Right lobe of liver (tissue), 6 donors: ENCODE measurements around the gene CD4. TPM values are rescaled to one million over a fixed set of nuclear protein-coding genes. Genes with fewer than 3 reads are reported as not detected.
"Not testable (repeated sequence)": the region's sequence is repeated elsewhere in the genome, so short reads cannot be mapped to it uniquely, and the experiment has no call there.

Experiments
- ATAC-seq, 4 donors: fragments of 200-7000 bp; cut with Tn5 transposase; one replicate each; pipeline ENCODE4 v1.9.1; 2020; ENCODE audit warnings: mild to moderate bottlenecking in 4 of 4, moderate library complexity in 4 of 4
- DNase-seq, 3 donors: peaks; one replicate each; pipeline ENCODE4 v3.0.0-alpha.2; 2020
- H3K27ac ChIP-seq, 3 donors: fragments of 200-600 bp; one replicate each; pipeline ENCODE4 v1.8.0; 2022
- H3K27me3 ChIP-seq, 2 donors: fragments of 200-600 bp; one replicate each; pipeline ENCODE4 v1.8.0; 2022
- H3K36me3 ChIP-seq, 4 donors: fragments of 200-600 bp; sonication (generic) in 1 of 4; one replicate each; pipeline versions ENCODE4 v1.5.1 to v1.8.0; 2017 to 2022; ENCODE audit warnings: control low read depth in 1 of 4
- H3K4me1 ChIP-seq, 4 donors: fragments of 200-600 bp; sonication (generic) in 1 of 4; one replicate each; pipeline versions ENCODE4 v1.5.1 to v1.8.0; 2017 to 2022; ENCODE audit warnings: control low read depth in 1 of 4
- H3K4me3 ChIP-seq, 3 donors: fragments of 200-600 bp; one replicate each; pipeline ENCODE4 v1.8.0; 2022
- H3K9me3 ChIP-seq, 4 donors: fragments of 200-600 bp; sonication (generic) in 1 of 4; one replicate each; pipeline versions ENCODE4 v1.5.1 to v1.8.0; 2017 to 2022; ENCODE audit warnings: control low read depth in 1 of 4
- POLR2A ChIP-seq: fragments of 450-650 bp; IDR thresholded peaks from one replicate; pipeline ENCODE4 v1.6.1; 2017; ENCODE audit warnings: antibody characterized with exemption, mild to moderate bottlenecking
- WGBS: methylation state at CpG from one replicate; pipeline ENCODE4 v1.1.6; 2018; ENCODE audit warnings: low coverage, low lambda C conversion rate; ENCODE audit not compliant: insufficient coverage; ENCODE audit errors: missing lambda C conversion rate; 5-methylcytosine and 5-hydroxymethylcytosine counted together
- intact Hi-C, 2 donors: fragments of 100-400 bp; cut with DNase I; formaldehyde crosslinking; loops; one replicate each; pipeline versions ENCODE4 v1.11.2 to v1.14.1; 2022
- total RNA-seq, 6 experiments: library from RNA; depleted of rRNA in 2 of 6; stranded (reverse); fragments of >200 nt in 2 of 6; fragmentation: NEBNext Ultra II Directional in 3 of 6; extraction: Animal tissue kit (Norgen Biotek cat#: 25700) in 3 of 6; gene quantifications; one replicate each; pipeline versions ENCODE4 v1.1.0 to v1.2.4, GENCODE V29; 2016 to 2023
- TF ChIP-seq, protein P1 (sequence below), 4 donors: fragments of 200-600 bp in 3 of 4; fragments of 450-650 bp in 1 of 4; IDR thresholded peaks; one replicate each; pipeline versions ENCODE4 v1.5.1 to v1.8.0; 2016 to 2022; ENCODE audit warnings: antibody characterized with exemption in 4 of 4, mild to moderate bottlenecking in 2 of 4
- donor health status: DM: no; HTN: yes; CAD: no.
- donor health status: DM: no; HTN: no; CAD: no.
- donor health status: DM: no; HTN: no; CAD: no.
- donor health status: DM: no; HTN: yes; CAD: no.
- donor health status: DM: no; HTN: yes; CAD: no.

The CD4 gene
- total RNA-seq, 6 experiments from 2014 or later: 10.0 to 41.6 (median 28.1) TPM

DNA sequence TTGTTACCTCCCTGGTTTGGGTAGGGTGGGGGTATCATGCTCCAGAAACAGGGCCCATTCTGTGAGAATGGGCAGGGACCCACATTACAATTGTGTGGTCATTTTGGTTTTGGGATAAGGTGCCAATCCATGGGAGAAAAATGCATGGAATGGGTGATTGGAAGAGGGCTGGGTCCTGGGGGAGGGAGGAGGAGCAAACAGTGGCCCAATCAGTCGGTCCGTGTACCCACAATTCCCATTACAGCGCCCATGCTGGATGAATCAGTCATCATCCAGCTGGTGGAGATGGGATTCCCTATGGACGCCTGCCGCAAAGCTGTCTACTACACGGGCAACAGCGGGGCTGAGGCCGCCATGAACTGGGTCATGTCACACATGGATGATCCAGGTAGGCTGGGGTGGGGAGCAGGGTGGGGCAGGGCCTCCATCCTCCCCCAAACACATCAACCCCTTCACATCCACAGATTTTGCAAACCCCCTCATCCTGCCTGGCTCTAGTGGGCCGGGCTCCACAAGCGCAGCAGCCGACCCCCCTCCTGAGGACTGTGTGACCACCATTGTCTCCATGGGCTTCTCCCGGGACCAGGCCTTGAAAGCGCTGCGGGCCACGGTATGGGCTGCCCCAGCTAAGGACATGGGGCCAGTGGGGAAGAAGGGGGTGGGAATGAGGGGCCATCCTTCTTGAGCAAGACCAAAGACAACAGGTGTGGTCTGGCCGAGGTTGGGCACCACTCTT, 74.4 kb downstream of the CD4 start:
- TF ChIP-seq, protein P1, sequence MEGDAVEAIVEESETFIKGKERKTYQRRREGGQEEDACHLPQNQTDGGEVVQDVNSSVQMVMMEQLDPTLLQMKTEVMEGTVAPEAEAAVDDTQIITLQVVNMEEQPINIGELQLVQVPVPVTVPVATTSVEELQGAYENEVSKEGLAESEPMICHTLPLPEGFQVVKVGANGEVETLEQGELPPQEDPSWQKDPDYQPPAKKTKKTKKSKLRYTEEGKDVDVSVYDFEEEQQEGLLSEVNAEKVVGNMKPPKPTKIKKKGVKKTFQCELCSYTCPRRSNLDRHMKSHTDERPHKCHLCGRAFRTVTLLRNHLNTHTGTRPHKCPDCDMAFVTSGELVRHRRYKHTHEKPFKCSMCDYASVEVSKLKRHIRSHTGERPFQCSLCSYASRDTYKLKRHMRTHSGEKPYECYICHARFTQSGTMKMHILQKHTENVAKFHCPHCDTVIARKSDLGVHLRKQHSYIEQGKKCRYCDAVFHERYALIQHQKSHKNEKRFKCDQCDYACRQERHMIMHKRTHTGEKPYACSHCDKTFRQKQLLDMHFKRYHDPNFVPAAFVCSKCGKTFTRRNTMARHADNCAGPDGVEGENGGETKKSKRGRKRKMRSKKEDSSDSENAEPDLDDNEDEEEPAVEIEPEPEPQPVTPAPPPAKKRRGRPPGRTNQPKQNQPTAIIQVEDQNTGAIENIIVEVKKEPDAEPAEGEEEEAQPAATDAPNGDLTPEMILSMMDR (IDR thresholded peaks at IDR 0.05): no peak
- no peak for TF ChIP-seq POLR2A
- 94% methylated on average over 5 of the region's 16 CpGs for WGBS
- Histone ChIP-seq H3K27ac (no peak overlapping the region), H3K4me1 (peaks cover 0 to 12% (median 5%) of the 10 kb centered on the region in 4 donors), H3K27me3 (no peaks in the 10 kb centered on the region), H3K36me3 (peaks cover 0 to 39% (median 19%) of the 10 kb centered on the region in 4 donors), H3K9me3 (no peaks in the 10 kb centered on the region), H3K4me3 (no peak overlapping the region)
- intact Hi-C loops: no loop called here
- DNase-seq (peak in 2 of 3 donors; percentile 15 to 50), ATAC-seq (no peak)

DNA sequence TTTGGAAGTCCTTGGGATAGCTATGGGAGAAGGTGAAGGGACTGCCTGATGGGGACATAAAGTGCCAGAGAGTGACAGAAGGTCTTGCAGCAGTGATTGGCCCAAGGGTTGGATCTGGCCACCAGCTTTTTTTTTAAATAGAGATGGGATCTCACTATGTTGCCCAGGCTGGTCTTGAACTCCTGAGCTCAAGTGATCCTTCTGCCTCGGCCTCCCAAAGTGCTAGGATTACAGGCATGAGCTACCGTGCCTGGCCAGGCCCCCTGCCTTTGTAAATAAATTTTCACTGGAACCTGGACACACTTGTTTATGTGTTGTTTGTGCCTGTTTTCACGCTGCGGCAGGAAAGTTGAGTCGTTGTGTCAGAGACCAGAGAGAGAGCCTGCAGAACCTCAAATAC, 76.0 kb downstream of the CD4 start:
- H3K4me3 ChIP-seq, H3K9me3 ChIP-seq, ATAC-seq, intact Hi-C loops, H3K27ac ChIP-seq, H3K27me3 ChIP-seq: not testable (repeated sequence)
- Histone ChIP-seq H3K36me3 (peaks cover 0 to 36% (median 19%) of the 10 kb centered on the region in 4 donors), H3K4me1 (peaks cover 0 to 21% (median 10%) of the 10 kb centered on the region in 4 donors)
- 97% methylated on average over 4 of the region's 5 CpGs for WGBS
- DNase-seq: peak in 2 of 3 donors; percentile 13 to 30

DNA sequence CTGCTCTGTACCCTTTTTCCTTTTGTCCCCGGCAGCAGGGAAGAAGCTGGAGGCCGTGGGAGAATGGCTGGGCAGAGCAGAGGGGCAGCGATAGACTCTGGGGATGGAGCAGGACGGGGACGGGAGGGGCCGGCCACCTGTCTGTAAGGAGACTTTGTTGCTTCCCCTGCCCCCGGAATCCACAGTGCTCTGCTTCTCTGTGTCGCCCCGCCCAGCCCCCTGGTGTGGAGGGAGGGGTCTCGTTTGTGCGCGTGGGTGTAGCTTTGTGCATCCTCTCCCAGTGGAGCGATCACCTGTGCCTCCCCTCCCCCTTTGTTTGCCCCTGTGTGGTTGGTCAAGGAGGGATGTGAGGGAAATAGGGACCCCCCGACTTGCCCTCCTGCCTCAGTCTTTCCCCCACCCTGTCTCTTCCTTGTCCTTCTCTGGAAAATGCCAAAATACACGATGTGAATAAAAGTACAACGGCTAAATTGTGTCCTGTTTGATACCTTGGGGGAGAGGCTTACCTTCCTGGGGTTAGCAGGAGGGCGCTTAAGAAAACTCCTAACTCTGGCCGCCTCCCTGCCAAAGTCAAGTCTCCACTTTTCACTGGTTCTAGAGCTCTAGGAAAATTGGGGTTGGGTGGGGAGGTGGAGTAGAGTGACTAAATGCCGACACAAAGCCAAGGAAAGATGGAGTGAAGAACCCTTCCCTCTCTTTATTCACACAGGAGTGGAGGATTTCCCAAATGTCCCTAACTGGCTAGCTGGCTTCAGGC, 77.0 kb downstream of the CD4 start:
- ATAC-seq (no peak), DNase-seq (peak in 1 of 3 donors; percentile 36)
- intact Hi-C loops: no loop called here
- Histone ChIP-seq H3K4me3 (peak overlapping the region in 2 of 3 donors; percentile 93 to 96), H3K4me1 (peaks cover 0 to 24% (median 10%) of the 10 kb centered on the region in 4 donors), H3K27ac (peak overlapping the region; percentile 67 to 97 (median 93)), H3K36me3 (peaks cover 0 to 36% (median 18%) of the 10 kb centered on the region in 4 donors), H3K27me3 (no peaks in the 10 kb centered on the region), H3K9me3 (no peaks in the 10 kb centered on the region)
- 61% methylated on average over 11 of the region's 19 CpGs for WGBS
- no peak for TF ChIP-seq POLR2A
- TF ChIP-seq, protein P1 (IDR thresholded peaks at IDR 0.05): no peak

DNA sequence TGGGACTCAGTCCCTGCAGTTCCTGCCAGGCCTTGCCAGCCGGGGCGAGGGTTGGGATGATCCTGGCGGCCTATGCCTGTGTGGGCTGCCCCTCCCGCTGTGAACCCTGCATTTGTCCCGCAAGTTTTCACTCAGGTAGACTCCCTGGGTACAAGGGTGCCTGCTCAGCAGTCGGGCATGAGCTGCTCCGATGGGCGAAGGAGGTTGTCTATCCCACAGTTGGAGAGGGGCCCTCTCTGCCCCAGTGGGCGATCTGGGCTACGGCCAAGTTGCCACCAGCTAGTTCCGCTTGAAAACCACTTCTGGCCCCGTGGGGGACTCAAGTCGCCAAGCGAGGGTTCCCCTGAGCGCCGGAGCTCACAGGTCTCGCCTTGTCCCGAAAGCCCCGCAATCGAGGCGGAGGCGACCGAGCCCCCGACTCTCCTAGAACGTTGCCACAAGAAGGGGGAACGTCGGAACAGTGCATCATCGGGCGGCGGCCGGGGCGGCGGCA, 77.6 kb downstream of the CD4 start:
- peak; percentile 71 to 86 (median 86) for DNase-seq
- Histone ChIP-seq H3K27me3 (no peaks in the 10 kb centered on the region), H3K36me3 (peaks cover 0 to 32% (median 15%) of the 10 kb centered on the region in 4 donors), H3K9me3 (no peaks in the 10 kb centered on the region), H3K27ac (peak overlapping the region; percentile 67 to 97 (median 93)), H3K4me1 (peaks cover 0 to 30% (median 10%) of the 10 kb centered on the region in 4 donors), H3K4me3 (peak overlapping the region; percentile 93 to 98 (median 96))
- TF ChIP-seq, protein P1 (IDR thresholded peaks at IDR 0.05): no peak
- no peak for TF ChIP-seq POLR2A
- ATAC-seq: peak; percentile 41 to 59 (median 58)
- intact Hi-C loops: no loop called here
- 0% methylated on average over 4 of the region's 33 CpGs for WGBS
